ENCODE measurements around the gene ZCCHC24.

ZCCHC24 gene

GRCh38 chr10:79458483-79458882 is 13.1 kb upstream of the ZCCHC24 start:
- Histone ChIP-seq H3K36me3 (ENCODE audit: control insufficient read depth, low read length) (no peaks in the 10 kb centered on the region), H3K79me2 (ENCODE audit: control insufficient read depth, low read length) (no peaks in the 10 kb centered on the region), H4K20me1 (ENCODE audit: control insufficient read depth, insufficient read depth, low read depth, low read length) (no peaks in the 10 kb centered on the region; the same call in 1 of the 2 replicates), H3K4me3 (ENCODE audit: low read length) (no peak overlapping the region), H3F3A (ENCODE audit: control insufficient read depth, insufficient read depth) (no peaks in the 10 kb centered on the region), H3K27me3 (ENCODE audit: control insufficient read depth, low read length) (peaks cover 38% of the 10 kb centered on the region), H3K4me2 (ENCODE audit: low read length) (no peak overlapping the region), H3K4me1 (ENCODE audit: control insufficient read depth, low read length) (no peaks in the 10 kb centered on the region), H3K9me3 (ENCODE audit: control insufficient read depth, insufficient read depth, low read length) (no peaks in the 10 kb centered on the region), H3K9me2 (replicated peaks; ENCODE audit: control insufficient read depth, low read length) (no peaks in the 10 kb centered on the region), H3K27ac (ENCODE audit: low read depth, low read length) (no peak overlapping the region)
- TF ChIP-seq CTCF (IDR thresholded peaks at IDR 0.05; ENCODE audit: low read depth, low read length, poor library complexity, severe bottlenecking) (no peak), EZH2phosphoT487 (IDR thresholded peaks at IDR 0.05; ENCODE audit: borderline replicate concordance, low read length) (no peak)

DNA sequence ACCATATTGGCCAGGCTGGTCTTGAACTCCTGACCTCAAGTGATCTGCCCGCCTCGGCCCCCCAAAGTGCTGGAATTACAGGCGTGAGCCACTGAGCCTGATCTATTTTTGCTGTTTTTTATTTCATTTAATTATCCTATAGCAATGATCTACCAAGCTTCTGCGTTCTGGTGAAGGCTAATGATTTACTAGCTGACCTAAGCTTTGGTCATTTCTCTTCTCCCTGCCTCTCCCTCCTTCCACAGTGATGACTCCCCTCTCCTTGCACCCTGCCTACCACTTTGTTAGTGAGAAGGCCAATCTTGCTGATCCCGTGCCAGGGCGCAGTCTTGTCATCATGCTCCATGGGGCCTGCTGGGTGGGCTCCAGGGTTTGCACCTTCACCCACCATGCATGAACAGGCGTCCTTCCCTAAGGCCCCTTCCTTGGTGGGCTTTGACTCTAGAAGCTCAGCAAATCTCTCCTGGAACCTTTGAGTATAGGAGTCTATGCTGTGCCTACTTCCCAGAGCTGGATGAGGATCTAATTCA is 11.9 kb upstream of the ZCCHC24 start:
- H3K9me3 ChIP-seq (ENCODE audit: control insufficient read depth, insufficient read depth, low read length) = no peaks in the 10 kb centered on the region
- H3K9me2 ChIP-seq (replicated peaks; ENCODE audit: control insufficient read depth, low read length) = no peaks in the 10 kb centered on the region
- no peak overlapping the region for H3K4me2 ChIP-seq (ENCODE audit: low read length)
- no peaks in the 10 kb centered on the region for H3K36me3 ChIP-seq (ENCODE audit: control insufficient read depth, low read length)
- no peak overlapping the region for H3K27ac ChIP-seq (ENCODE audit: low read depth, low read length)
- H3K79me2 ChIP-seq (ENCODE audit: control insufficient read depth, low read length) = no peaks in the 10 kb centered on the region
- no peak overlapping the region for H3K4me3 ChIP-seq (ENCODE audit: low read length)
- no peaks in the 10 kb centered on the region for H3F3A ChIP-seq (ENCODE audit: control insufficient read depth, insufficient read depth)
- peaks cover 36% of the 10 kb centered on the region for H3K27me3 ChIP-seq (ENCODE audit: control insufficient read depth, low read length)
- no peaks in the 10 kb centered on the region; the same call in 1 of the 2 replicates for H4K20me1 ChIP-seq (ENCODE audit: control insufficient read depth, insufficient read depth, low read depth, low read length)
- no peak for TF ChIP-seq EZH2phosphoT487 (IDR thresholded peaks at IDR 0.05; ENCODE audit: borderline replicate concordance, low read length)
- no peak for TF ChIP-seq CTCF (IDR thresholded peaks at IDR 0.05; ENCODE audit: low read depth, low read length, poor library complexity, severe bottlenecking)
- no peaks in the 10 kb centered on the region for H3K4me1 ChIP-seq (ENCODE audit: control insufficient read depth, low read length)

- Histone ChIP-seq H4K20me1 (ENCODE audit: control insufficient read depth, insufficient read depth, low read depth, low read length) (no peaks in the 10 kb centered on the region; the same call in 1 of the 2 replicates), H3K4me2 (ENCODE audit: low read length) (no peak overlapping the region), H3K79me2 (ENCODE audit: control insufficient read depth, low read length) (no peaks in the 10 kb centered on the region), H3K27ac (ENCODE audit: low read depth, low read length) (no peak overlapping the region), H3K36me3 (ENCODE audit: control insufficient read depth, low read length) (no peaks in the 10 kb centered on the region), H3K9me2 (replicated peaks; ENCODE audit: control insufficient read depth, low read length) (no peaks in the 10 kb centered on the region), H3F3A (ENCODE audit: control insufficient read depth, insufficient read depth) (no peaks in the 10 kb centered on the region), H3K9me3 (ENCODE audit: control insufficient read depth, insufficient read depth, low read length) (no peaks in the 10 kb centered on the region), H3K4me1 (ENCODE audit: control insufficient read depth, low read length) (no peaks in the 10 kb centered on the region), H3K27me3 (ENCODE audit: control insufficient read depth, low read length) (peaks cover 24% of the 10 kb centered on the region), H3K4me3 (ENCODE audit: low read length) (no peak overlapping the region)
- TF ChIP-seq CTCF (IDR thresholded peaks at IDR 0.05; ENCODE audit: low read depth, low read length, poor library complexity, severe bottlenecking) = no peak
Observed at GRCh38 chr10:79454259-79454658, 8.8 kb upstream of the ZCCHC24 start.

Data from DOHH2 (cell line).